ENCODE data around the gene ZNF212.
A peak's percentile ranks its signal among the peaks of the same experiment; 100 is the strongest.

ZNF212 gene

DNA sequence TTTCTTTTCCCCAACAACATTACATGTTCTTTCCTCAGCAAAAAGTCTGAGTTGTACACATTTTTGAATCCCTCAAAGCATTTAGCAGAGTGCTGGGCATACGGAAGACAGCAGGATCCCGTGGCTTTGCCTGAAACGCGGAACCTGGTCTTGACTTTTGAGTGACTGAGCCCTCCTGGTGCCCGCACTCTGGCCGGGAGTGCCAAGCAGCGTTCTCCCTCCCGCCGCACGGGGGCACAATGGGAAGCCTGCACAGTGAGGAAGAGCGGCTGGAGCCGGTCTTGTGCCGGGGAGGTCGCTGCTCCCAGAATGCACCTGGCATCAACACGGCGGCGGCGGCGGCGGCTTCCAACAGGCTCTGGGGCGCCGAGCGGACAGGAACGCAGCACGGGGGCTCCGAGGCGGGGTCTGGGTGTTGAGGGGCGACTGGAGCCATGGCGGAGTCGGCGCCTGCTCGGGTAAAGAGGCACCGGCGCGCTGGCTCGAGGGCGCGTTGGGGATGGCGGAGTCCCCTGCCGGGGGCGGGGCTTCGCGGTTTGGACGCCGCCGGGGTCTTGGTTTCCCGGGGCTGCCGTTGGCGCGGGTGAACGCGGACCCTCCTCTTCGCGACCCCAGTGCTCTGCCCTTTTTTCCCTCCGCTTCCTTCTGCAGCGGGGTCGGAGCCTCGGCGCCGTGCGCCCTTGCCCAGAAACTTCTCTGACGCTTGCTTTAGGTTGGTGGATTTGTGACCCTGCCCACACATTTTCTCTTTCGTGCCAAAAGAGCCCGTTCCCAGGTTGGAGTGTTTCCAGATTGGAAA, at the start of gene ZNF212:
Gene ZNF212 (plus strand): TSS at position 307 of the 799 bp plus-strand sequence. CDS start 128 bp downstream, at position 435.
- peak; percentile 91 for DNase-seq (ENCODE audit: low read depth)

- DNase-seq (ENCODE audit: low read depth) = no peak
Observed at GRCh38 chr7:149191851-149192250, 47.6 kb upstream of the ZNF212 start.

DNA sequence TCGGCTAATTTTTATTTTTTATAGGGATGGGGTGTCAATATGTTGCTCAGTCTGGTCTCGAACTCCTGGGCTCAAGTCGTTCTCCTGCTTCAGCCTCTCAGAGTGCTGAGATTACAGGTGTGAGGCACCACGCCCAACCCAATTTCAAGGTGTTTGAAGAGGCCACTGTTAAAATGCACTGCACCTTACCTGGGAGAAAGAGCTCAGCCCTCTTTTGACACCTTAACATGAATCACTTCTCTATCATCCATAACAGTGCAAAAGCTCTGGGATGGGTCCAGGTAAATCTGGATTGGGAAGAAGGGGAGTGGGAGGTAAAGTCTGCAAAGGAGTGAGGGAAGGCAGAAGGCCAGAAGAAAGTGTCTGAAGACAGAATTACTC, 44.7 kb upstream of the ZNF212 start:
- DNase-seq (ENCODE audit: low read depth) = no peak

- peak; percentile 91 for DNase-seq (ENCODE audit: low read depth)
Observed at GRCh38 chr7:149195180-149196150, 44.0 kb upstream of the ZNF212 start, which contains the start of gene ZNF282. TSS of gene ZNF282 (plus strand) at chr7:149195546. CDS start at chr7:149195590, 44 bp downstream.

DNA sequence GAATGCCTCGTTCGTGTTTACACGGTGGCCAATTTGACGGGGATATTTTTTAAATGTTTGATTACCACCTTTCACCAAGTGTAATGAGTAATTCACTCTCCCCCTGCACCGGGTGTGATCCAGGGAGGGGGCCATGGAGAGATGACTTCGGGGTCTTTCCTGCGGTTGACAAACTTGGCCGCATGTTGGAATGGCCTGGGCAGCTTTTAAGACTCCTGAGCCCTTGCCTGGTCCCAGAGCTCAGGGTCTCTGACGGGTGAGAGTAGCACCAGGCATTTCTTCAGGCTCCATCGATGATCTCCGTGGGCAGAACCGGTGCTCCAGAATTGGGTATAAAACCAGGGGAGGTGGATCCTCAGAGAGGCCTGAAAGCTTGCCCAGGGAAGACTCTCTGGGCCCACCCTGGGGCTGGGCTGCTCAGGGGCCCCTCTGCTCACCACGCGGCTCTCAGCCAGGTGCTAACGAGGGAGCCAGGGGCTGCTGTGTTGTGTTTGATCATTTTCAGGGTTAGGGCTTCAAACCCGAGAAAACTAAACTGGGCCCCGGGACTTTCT, 43.2 kb upstream of the ZNF212 start:
- peak; percentile 29 for DNase-seq (ENCODE audit: low read depth)

- DNase-seq (ENCODE audit: low read depth) = peak; percentile 64
Observed at GRCh38 chr7:149196705-149197171, 42.7 kb upstream of the ZNF212 start.

DNA sequence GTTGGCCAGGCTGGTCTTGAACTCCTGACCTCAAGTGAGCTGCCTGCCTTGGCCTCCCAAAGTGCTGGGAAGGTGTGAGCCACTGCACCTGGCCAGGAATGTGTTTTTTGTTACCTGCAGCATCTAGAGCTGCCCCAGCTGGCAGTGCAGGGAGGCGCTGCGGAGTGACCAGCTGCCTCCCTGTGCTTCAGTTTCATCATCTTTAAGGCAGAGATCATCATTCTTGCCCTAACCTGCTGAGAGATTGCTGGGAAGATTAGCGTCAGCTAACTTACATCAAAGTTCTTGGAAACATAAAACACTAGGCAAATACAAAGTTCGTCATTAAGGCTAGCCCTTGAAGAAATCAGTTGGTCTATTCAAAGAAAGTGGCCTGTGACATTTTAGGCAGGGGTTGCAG, 41.8 kb upstream of the ZNF212 start:
- DNase-seq (ENCODE audit: low read depth) = no peak

DNA sequence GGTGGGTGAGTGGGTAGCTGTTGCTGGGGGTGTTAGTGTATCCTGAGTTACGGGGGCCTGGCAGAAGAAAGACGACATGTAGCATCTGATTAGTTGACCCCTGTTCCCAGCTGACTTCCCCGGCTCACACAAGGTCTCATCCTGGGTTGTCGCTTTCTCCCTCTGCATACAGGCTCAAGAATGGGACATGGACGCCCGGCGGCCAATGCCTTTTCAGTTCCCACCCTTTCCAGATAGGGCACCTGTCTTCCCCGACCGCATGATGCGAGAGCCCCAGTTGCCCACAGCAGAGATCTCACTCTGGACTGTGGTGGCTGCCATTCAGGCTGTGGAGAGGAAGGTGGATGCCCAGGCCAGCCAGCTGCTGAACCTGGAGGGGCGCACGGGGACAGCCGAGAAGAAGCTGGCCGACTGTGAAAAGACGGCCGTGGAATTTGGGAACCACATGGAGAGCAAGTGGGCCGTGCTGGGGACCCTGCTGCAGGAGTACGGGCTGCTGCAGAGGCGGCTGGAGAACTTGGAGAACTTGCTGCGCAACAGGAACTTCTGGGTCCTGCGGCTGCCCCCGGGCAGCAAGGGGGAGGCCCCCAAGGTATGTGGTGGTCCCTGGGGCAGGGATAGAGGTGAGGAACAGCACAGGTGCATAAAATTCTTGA, 41.2 kb upstream of the ZNF212 start:
- no peak for DNase-seq (ENCODE audit: low read depth)

- peak; percentile 56 for DNase-seq (ENCODE audit: low read depth)
Observed at GRCh38 chr7:149199234-149199995, 40.0 kb upstream of the ZNF212 start.

DNA sequence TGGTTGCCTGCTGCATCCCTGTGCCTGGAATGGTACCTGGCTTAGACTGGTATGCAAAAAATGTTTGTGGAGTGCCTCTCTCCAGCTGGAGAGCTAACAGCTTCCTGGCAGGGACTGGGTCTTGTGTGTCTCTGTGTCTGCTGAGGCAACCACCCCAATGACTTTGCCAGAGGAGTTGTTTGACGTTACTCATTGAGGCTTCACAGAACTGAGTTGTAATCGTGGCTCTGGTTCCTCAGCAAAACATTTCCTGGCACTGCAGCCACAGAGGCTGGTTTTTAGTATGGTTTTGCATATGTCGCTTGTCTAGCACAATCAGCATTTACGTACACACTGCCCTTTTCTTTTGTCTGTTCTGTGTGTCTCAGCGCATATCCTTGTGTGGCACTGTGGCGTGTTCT, 36.6 kb upstream of the ZNF212 start:
- no peak for DNase-seq (ENCODE audit: low read depth)

DNA sequence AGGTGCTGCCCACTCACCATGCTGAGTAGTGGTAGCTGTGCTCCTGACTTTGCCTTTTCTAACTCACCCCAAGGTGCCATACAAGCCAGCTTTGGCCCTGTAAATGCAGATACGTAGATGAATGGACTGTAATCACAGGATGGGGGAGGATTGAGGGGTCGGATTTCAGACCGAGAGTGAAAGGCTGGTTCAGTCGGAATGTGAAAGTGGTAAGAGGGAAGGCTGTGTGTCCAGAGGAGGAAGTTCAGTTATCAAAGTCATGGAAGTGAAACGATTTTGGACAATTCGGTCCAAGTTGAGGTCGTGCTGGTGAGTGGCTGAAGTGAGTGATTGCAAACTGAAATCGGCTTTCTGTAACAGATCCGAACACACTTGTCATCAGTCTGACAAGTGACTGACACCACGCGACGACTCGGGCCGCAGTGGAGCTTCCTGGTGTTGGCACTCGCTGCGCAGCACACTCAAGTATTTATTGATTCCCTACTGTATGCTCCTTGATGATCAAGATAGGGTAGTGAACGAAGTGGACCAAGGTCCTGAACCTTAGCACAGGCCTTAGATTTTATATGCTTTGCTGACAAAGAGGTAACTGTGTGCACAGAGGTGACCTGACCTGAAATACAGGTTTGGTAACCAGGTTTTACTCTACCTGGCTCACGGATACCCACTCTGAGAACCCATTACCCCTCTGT, 33.6 kb upstream of the ZNF212 start:
- no peak for DNase-seq (ENCODE audit: low read depth)

DNA sequence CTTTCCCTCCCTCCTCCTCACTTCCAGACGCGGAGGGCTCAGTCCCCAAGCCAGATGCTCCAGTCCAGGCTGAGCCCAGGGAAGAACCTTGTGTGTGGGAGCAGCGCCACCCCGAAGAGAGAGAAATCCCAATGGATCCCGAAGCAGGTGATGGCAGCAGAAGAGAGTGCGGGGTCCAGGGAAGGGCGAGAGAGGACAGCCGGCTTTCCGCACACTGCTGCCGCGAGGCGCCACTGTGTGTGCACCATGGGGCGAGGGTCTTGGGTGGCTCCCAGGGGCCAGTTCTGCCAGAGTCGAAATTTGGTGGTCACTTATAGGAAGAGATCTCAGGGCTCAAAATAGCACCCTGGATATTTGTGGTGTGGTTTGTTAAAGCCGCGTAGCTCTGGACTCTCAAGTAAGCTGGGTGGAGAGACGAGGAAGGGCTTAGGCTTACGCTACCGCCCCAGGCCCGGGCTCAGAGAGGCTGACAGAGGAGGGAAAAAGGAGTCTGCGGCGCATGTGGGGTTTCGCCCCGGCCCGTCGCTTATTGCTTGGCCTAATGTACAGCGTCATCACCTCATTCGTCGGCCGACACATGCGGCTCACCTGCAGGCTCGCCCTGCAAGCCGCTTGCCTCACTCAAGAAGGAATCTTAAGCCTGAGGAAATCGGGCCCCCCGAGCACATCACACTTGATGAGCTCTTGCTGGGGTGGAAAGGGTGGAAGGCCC, 32.0 kb upstream of the ZNF212 start:
- DNase-seq (ENCODE audit: low read depth) = no peak

GRCh38 chr7:149209518-149210269, 29.8 kb upstream of the ZNF212 start:
- DNase-seq (ENCODE audit: low read depth) = peak; percentile 86

- DNase-seq (ENCODE audit: low read depth) = no peak
Observed at GRCh38 chr7:149210551-149210950, 28.9 kb upstream of the ZNF212 start.

GRCh38 chr7:149214020-149214720, 25.3 kb upstream of the ZNF212 start:
- DNase-seq (ENCODE audit: low read depth) = no peak

DNA sequence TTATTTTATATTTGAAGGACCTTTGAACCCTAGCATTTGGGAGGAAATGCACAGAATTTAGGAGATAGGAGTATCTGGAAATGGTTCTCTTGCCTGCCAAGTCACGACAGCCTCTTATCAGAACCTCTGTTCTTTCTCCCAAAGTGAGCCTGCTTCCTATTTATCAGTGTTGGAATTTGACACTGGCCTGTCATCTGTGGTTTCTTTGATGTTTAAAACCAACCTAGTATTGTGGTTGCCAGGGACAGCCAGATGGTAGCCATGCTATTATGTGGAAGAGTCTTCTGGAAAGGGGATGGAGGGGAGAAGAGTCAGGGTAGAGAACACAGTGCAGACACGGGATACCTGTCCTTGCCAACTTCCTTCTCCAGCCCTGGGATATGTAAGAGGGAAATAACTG, 23.0 kb upstream of the ZNF212 start:
- DNase-seq (ENCODE audit: low read depth) = no peak

GRCh38 chr7:149217570-149217969, 21.9 kb upstream of the ZNF212 start:
- no peak for DNase-seq (ENCODE audit: low read depth)

Data from ELR (cell line).